Stimulated activated memory B cell treated with anti-CD40 and anti-IgM and Interleukin-4, amounts not matched to agents 10 μg/mL and 1 μg/mL and 100 μg/mL, for 72 hours (primary cell): ENCODE results near the gene SLC6A11.

Source experiments
- ATAC-seq: fragments of 150-1000 bp; cut with Tn5 transposase; 2 replicates; pipeline ENCODE4 v1.10.0; 2021
- H3K27ac Mint-ChIP-seq: one replicate; pipeline ENCODE4 v1.8.0; 2022; ENCODE audit warnings: mild to moderate bottlenecking, mixed read lengths
- H3K27me3 Mint-ChIP-seq: one replicate; pipeline ENCODE4 v1.8.0; 2022; ENCODE audit warnings: mixed read lengths
- H3K36me3 Mint-ChIP-seq: one replicate; pipeline ENCODE4 v1.8.0; 2022; ENCODE audit warnings: mixed read lengths
- H3K4me1 Mint-ChIP-seq: one replicate; pipeline ENCODE4 v1.8.0; 2022; ENCODE audit warnings: mixed read lengths
- H3K4me3 Mint-ChIP-seq: one replicate; pipeline ENCODE4 v1.8.0; 2022; ENCODE audit warnings: mild to moderate bottlenecking, moderate library complexity, mixed read lengths
- H3K9me3 Mint-ChIP-seq: one replicate; pipeline ENCODE4 v1.8.0; 2022; ENCODE audit warnings: mixed read lengths

The SLC6A11 gene

DNA sequence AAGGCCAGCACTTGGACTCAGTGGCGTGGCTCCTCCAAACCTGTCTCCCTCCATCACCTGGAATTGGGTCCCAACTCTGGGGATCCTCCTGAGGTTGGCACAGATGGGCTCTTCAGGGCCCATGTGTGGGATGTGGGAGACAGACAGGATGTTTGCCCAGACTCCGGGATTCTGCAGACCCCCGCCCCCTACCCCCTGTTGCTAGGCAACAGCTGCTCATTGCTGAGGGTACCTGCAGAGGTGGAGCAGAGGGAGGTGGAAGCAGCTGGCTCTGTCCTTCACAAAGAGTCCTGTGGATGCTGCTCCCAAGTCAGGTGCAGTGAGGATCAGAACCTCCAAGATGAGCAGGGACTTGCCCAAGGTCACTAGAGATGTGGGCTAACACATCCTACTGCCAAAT is 136.5 kb downstream of the SLC6A11 start:
- ATAC-seq, result no peak
- Mint-ChIP-seq H3K4me3 (no peak overlapping the region), H3K4me1 (no peaks in the 10 kb centered on the region), H3K36me3 (no peaks in the 10 kb centered on the region), H3K27me3 (peaks cover 51% of the 10 kb centered on the region), H3K27ac (no peak overlapping the region), H3K9me3 (no peaks in the 10 kb centered on the region)

GRCh38 chr3:10954740-10955139 is 138.7 kb downstream of the SLC6A11 start:
- no peak overlapping the region for H3K27ac Mint-ChIP-seq
- H3K4me1 Mint-ChIP-seq, result no peaks in the 10 kb centered on the region
- H3K4me3 Mint-ChIP-seq, result no peak overlapping the region
- no peaks in the 10 kb centered on the region for H3K36me3 Mint-ChIP-seq
- H3K27me3 Mint-ChIP-seq, result peaks cover 45% of the 10 kb centered on the region
- H3K9me3 Mint-ChIP-seq, result no peaks in the 10 kb centered on the region
- ATAC-seq, result no peak

GRCh38 chr3:10955711-10956453 is 139.9 kb downstream of the SLC6A11 start:
- H3K27me3 Mint-ChIP-seq, result peaks cover 51% of the 10 kb centered on the region
- H3K4me1 Mint-ChIP-seq, result no peaks in the 10 kb centered on the region
- H3K9me3 Mint-ChIP-seq, result no peaks in the 10 kb centered on the region
- no peaks in the 10 kb centered on the region for H3K36me3 Mint-ChIP-seq
- no peak overlapping the region for H3K27ac Mint-ChIP-seq
- ATAC-seq, result no peak
- no peak overlapping the region for H3K4me3 Mint-ChIP-seq

GRCh38 chr3:10956531-10956930 is 140.5 kb downstream of the SLC6A11 start:
- no peak for ATAC-seq
- Mint-ChIP-seq H3K9me3 (no peaks in the 10 kb centered on the region), H3K4me3 (no peak overlapping the region), H3K27ac (no peak overlapping the region), H3K27me3 (peaks cover 47% of the 10 kb centered on the region), H3K4me1 (no peaks in the 10 kb centered on the region), H3K36me3 (no peaks in the 10 kb centered on the region)

DNA sequence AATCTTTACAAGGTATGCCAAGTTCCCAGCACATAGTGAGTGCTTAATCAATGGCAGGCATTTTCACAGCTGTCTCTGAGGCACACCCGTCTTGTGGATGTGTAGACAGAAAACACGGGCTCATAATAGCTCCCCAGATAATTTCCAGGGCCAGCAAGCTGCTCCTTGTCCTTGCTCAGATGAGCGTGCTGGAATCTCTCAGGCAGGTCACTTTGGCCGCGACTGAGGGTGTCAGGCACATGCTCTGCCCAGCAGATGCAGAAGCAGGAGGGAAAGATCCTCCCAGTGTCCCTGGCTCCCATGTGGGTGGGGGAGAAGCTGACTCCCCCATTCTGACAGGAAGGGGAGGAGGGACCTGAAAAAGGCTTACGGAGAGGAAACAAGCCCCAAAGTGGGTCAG is 141.0 kb downstream of the SLC6A11 start:
- Mint-ChIP-seq H3K4me3 (no peak overlapping the region), H3K27ac (no peak overlapping the region), H3K4me1 (no peaks in the 10 kb centered on the region), H3K9me3 (no peaks in the 10 kb centered on the region), H3K27me3 (peaks cover 42% of the 10 kb centered on the region), H3K36me3 (no peaks in the 10 kb centered on the region)
- ATAC-seq, result no peak

- peaks cover 41% of the 10 kb centered on the region for H3K27me3 Mint-ChIP-seq
- no peak for ATAC-seq
- H3K4me3 Mint-ChIP-seq, result no peak overlapping the region
- no peaks in the 10 kb centered on the region for H3K4me1 Mint-ChIP-seq
- H3K27ac Mint-ChIP-seq, result no peak overlapping the region
- no peaks in the 10 kb centered on the region for H3K36me3 Mint-ChIP-seq
- H3K9me3 Mint-ChIP-seq, result no peaks in the 10 kb centered on the region
Measured at GRCh38 chr3:10957976-10958749, 142.1 kb downstream of the SLC6A11 start.

DNA sequence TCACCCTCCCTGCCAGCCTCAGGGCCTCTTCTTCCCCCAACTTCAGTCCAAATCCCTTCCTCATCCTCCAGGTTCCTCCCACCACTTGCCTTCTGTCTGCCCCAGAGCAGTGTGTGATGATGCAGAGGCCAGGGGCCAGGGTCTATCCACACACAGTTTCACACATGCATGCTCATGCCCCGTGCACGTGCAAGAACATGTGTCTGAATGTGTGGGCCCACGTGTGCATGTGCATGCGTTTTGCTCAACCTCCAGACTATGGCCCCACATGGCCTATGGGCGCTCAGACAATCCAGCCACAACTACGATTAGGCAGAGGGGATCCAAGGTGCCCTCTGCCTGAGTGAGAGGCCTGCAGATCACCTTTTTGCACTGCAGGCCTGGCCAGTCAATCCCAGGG is 144.2 kb downstream of the SLC6A11 start:
- no peaks in the 10 kb centered on the region for H3K36me3 Mint-ChIP-seq
- H3K27ac Mint-ChIP-seq, result no peak overlapping the region
- H3K9me3 Mint-ChIP-seq, result no peaks in the 10 kb centered on the region
- no peak for ATAC-seq
- no peaks in the 10 kb centered on the region for H3K4me1 Mint-ChIP-seq
- peaks cover 48% of the 10 kb centered on the region for H3K27me3 Mint-ChIP-seq
- H3K4me3 Mint-ChIP-seq, result no peak overlapping the region

DNA sequence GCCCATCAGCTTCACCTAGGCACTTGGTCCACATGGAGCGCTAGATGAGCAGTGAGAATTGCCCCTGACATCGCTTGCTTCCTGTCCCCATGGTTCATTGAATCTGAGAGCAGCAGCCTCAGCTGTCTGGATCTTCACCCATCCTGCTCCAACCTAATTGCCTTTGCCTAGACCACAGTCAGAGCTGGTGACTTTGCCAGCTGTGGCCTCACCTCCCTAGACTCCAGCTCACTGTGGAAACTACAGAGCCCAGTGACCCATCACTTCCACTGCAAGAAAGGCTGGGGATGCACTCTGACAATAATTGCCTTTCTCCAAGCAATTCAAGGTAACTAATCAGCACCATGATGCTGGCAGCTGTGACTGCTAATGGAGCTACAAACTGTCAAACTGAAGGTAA is 145.9 kb downstream of the SLC6A11 start:
- no peaks in the 10 kb centered on the region for H3K36me3 Mint-ChIP-seq
- H3K4me1 Mint-ChIP-seq, result no peaks in the 10 kb centered on the region
- ATAC-seq, result no peak
- no peak overlapping the region for H3K27ac Mint-ChIP-seq
- H3K9me3 Mint-ChIP-seq, result no peaks in the 10 kb centered on the region
- H3K4me3 Mint-ChIP-seq, result no peak overlapping the region
- H3K27me3 Mint-ChIP-seq, result peaks cover 48% of the 10 kb centered on the region

DNA sequence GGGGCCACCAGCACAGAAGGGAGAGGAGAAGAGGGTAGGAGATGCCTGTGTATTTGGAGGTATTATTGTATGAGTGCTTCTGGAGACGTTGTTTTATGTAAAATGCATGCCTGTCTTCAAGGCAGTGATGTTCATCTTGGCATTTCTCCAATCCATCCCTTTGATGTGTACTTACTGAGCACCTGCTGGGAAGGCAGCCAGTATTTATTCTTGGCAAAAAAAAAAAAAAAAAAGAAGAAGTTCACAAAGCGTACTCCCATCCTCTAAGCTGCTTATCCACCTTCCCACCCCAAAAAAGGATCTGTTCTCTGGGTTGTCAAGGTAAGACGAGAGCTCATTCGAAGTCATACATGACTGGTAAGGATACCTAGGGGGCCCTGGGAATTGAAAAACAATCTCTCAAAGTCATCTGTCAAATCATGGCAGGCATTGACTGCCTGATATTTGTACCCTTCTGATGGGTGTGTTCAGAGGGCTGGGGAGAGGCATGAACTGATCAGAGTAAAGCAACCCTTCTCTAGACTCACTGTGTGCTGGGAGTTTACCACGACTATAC is 146.5 kb downstream of the SLC6A11 start:
- H3K27ac Mint-ChIP-seq, result no peak overlapping the region
- H3K9me3 Mint-ChIP-seq, result no peaks in the 10 kb centered on the region
- no peaks in the 10 kb centered on the region for H3K36me3 Mint-ChIP-seq
- ATAC-seq, result no peak
- H3K4me3 Mint-ChIP-seq, result no peak overlapping the region
- H3K27me3 Mint-ChIP-seq, result peaks cover 54% of the 10 kb centered on the region
- H3K4me1 Mint-ChIP-seq, result no peaks in the 10 kb centered on the region

GRCh38 chr3:10964537-10965167 is 148.6 kb downstream of the SLC6A11 start:
- Mint-ChIP-seq H3K9me3 (no peaks in the 10 kb centered on the region), H3K36me3 (no peaks in the 10 kb centered on the region), H3K27me3 (peaks cover 58% of the 10 kb centered on the region), H3K4me3 (no peak overlapping the region), H3K27ac (no peak overlapping the region), H3K4me1 (no peaks in the 10 kb centered on the region)
- no peak for ATAC-seq

DNA sequence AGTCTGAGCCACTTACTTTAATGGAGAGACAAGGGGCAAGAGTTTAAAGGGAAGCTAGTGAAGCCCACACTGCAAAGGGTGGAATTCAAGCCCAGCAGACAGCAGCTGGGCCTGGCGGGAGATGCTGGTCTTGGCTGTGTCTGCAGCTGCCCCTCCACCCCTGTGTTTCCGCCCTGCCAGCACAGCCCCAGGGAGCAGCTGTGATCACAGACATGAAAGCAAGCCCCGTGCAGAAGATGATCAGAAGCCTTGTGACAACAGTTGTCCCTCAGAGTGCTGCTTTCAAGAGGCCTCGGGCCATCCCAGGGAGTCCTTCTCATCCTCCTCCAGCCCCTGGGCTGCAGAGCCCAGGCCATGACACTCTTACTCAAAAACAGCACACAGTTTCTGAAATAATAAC is 152.4 kb downstream of the SLC6A11 start:
- Mint-ChIP-seq H3K4me3 (no peak overlapping the region), H3K9me3 (no peaks in the 10 kb centered on the region), H3K27me3 (peaks cover 53% of the 10 kb centered on the region), H3K36me3 (no peaks in the 10 kb centered on the region), H3K4me1 (no peaks in the 10 kb centered on the region), H3K27ac (no peak overlapping the region)
- ATAC-seq, result no peak

- ATAC-seq, result no peak
- Mint-ChIP-seq H3K4me3 (no peak overlapping the region), H3K4me1 (no peaks in the 10 kb centered on the region), H3K27ac (no peak overlapping the region), H3K27me3 (peaks cover 46% of the 10 kb centered on the region), H3K36me3 (no peaks in the 10 kb centered on the region), H3K9me3 (no peaks in the 10 kb centered on the region)
Measured at GRCh38 chr3:10970306-10970960, 154.4 kb downstream of the SLC6A11 start.

DNA sequence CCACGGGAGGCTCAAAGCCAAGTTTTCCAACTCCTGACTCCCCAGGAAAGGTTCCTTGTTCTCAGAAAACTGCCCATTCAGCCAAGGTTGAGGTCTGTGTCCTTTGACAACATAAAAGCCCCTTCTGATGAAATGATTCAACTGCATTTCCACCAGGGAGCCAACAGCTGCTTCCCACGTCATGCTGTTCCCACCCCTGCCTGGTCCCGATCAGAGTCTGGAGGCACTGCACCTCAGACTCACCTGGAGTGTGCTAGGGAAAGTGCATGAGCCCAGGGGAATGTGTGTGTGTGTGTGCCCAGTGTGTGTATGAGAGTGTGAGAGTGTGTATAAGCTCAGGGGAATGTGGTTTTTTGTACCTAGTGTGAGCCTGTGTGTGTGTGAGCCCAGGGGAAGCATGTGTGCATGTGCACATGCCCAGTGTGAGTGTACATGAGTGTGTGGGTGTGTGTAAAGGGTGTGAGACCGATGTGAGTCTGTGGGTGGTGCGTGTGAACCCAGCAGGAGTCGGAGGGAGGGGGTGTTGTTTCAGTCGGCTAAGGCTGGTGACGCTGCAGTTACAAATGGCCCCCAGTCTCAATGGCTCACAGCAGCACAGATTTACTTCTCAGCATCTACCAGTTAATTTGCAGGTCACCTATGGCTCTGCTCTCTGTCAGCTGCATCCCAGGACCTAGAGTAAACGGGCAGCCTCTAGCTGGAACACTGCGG is 156.2 kb downstream of the SLC6A11 start:
- peaks cover 6% of the 10 kb centered on the region for H3K4me1 Mint-ChIP-seq
- ATAC-seq, result no peak
- H3K36me3 Mint-ChIP-seq, result no peaks in the 10 kb centered on the region
- no peak overlapping the region for H3K4me3 Mint-ChIP-seq
- peaks cover 28% of the 10 kb centered on the region for H3K27me3 Mint-ChIP-seq
- no peaks in the 10 kb centered on the region for H3K9me3 Mint-ChIP-seq
- no peak overlapping the region for H3K27ac Mint-ChIP-seq

DNA sequence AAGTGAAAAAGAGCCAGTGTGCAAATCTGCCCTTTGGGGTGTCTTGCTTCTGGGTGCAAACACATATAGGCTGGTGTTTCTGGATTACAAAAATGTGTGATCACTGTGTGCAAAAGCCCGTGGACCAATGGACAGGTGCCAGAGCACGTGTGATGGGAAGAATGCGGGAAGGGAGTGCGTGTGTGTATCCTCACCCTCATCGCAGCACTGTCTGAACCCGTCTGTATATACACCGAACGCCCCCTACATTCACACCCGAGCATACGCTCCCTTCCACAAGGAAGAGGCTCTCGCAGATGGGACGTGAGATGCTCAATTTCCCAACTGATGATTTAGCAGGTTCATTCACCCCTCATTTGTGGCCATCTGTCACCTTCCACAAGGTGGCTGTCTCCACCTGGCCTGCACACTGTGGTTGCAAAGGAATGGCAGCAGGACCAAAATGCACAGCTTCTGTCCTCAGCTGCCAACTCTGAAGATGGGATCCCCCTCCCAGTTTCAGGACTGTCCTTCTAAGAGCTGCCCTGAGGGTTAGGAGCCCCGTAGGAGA is 157.1 kb downstream of the SLC6A11 start:
- H3K4me3 Mint-ChIP-seq, result no peak overlapping the region
- H3K27ac Mint-ChIP-seq, result no peak overlapping the region
- no peaks in the 10 kb centered on the region for H3K36me3 Mint-ChIP-seq
- H3K9me3 Mint-ChIP-seq, result no peaks in the 10 kb centered on the region
- peaks cover 31% of the 10 kb centered on the region for H3K27me3 Mint-ChIP-seq
- peaks cover 6% of the 10 kb centered on the region for H3K4me1 Mint-ChIP-seq
- ATAC-seq, result no peak
